GM19328 (cell line): Measurements from ENCODE around the gene CMPK1.
"Not testable (repeated sequence)": the region's sequence is repeated elsewhere in the genome, so short reads cannot be mapped to it uniquely, and the experiment has no call there.

ENCODE experiments used
- ATAC-seq: cut with Tn5 transposase; IDR thresholded peaks from one replicate; pipeline ENCODE4 v1.9.1; 2021; ENCODE audit warnings: mild to moderate bottlenecking, moderate library complexity; ENCODE audit not compliant: unreplicated experiment

Gene CMPK1

GRCh38 chr1:47333578-47333921 lies at the start of gene CMPK1:
Gene CMPK1 (plus strand): TSS chr1:47333790. CDS start chr1:47333946, 156 bp downstream.
- peak; percentile 76 for ATAC-seq

GRCh38 chr1:47288116-47288515 lies 45.5 kb upstream of the CMPK1 start:
- ATAC-seq: not testable (repeated sequence)

GRCh38 chr1:47294863-47295262 lies 38.7 kb upstream of the CMPK1 start:
- not testable (repeated sequence) for ATAC-seq

- ATAC-seq: no peak
Measured at GRCh38 chr1:47295579-47295978, 38.0 kb upstream of the CMPK1 start.

GRCh38 chr1:47298025-47298699 lies 35.4 kb upstream of the CMPK1 start:
- ATAC-seq: no peak

- no peak for ATAC-seq
Measured at GRCh38 chr1:47302472-47302871, 31.1 kb upstream of the CMPK1 start.

- no peak for ATAC-seq
Measured at GRCh38 chr1:47309427-47309826, 24.2 kb upstream of the CMPK1 start.

GRCh38 chr1:47313915-47314664 lies 19.5 kb upstream of the CMPK1 start, which contains the start of gene STIL:
Gene STIL (minus strand): TSS chr1:47314147. CDS start chr1:47310319, 3,828 bp downstream.
- ATAC-seq: peak; percentile 98

- ATAC-seq: no peak
Measured at GRCh38 chr1:47317841-47318240, 15.7 kb upstream of the CMPK1 start.

GRCh38 chr1:47319968-47320367 lies 13.6 kb upstream of the CMPK1 start:
- ATAC-seq: not testable (repeated sequence)

GRCh38 chr1:47323599-47324031 lies 10.0 kb upstream of the CMPK1 start:
- ATAC-seq: no peak

GRCh38 chr1:47324682-47325081 lies 8.9 kb upstream of the CMPK1 start:
- ATAC-seq: no peak

- no peak for ATAC-seq
Measured at GRCh38 chr1:47325528-47325927, 8.1 kb upstream of the CMPK1 start.

GRCh38 chr1:47326271-47326670 lies 7.3 kb upstream of the CMPK1 start:
- no peak for ATAC-seq

- no peak for ATAC-seq
Measured at GRCh38 chr1:47328992-47329391, 4.6 kb upstream of the CMPK1 start.

- ATAC-seq: no peak
Measured at GRCh38 chr1:47330212-47330611, 3.4 kb upstream of the CMPK1 start.

GRCh38 chr1:47331875-47332274 lies 1.7 kb upstream of the CMPK1 start:
- no peak for ATAC-seq

GRCh38 chr1:47332779-47333577 lies 612 bp upstream of the CMPK1 start:
- ATAC-seq: no peak

GRCh38 chr1:47333922-47334764 lies 553 bp downstream of the CMPK1 start:
- ATAC-seq: peak; percentile 85

- no peak for ATAC-seq
Measured at GRCh38 chr1:47334765-47335435, 1.3 kb downstream of the CMPK1 start.
